ENCODE measurements around the gene HES6.

Gene HES6

DNA sequence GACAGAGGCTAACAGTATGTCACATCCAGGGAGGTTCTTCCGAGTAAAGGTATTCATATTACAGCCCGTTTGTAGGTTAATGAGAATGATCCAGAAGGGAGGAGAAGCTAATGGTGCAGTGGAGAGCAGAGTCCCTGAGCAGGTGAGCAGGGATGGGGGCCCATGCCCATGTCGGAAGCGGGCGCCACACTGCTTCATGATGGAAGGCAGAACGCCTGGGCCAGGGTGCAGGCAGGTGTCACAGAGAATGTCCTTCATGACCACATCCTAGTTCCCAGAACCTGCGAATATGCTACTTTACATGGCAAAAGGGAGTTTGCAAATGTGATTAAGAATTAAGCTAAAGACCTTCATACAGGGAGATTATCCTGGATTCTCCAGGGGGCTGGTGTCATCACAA, 4.0 kb downstream of the HES6 start:
- in situ Hi-C loops (cut with MboI; ENCODE audit: low sequenced_read_pairs) = no loop called here

DNA sequence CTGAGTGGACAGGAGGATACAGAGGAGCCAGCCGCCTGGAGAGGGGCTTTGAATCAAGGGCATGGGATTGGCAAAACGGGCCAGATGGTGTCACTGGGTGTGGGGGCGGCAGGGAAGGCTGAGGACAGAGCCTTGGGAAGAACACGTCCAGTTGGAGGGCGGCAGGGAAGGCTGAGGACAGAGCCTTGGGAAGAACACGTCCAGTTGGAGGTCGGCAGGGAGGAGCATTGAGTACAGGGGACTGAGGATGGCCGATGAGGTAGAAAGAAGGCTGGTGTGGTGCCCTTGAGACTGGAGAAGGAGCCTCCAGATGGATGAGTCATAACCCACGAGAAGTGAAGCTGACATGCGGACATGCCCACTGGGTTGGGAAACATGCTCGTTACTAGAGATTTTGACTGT, 4.5 kb downstream of the HES6 start:
- in situ Hi-C loops (cut with MboI; ENCODE audit: low sequenced_read_pairs) = no loop called here

DNA sequence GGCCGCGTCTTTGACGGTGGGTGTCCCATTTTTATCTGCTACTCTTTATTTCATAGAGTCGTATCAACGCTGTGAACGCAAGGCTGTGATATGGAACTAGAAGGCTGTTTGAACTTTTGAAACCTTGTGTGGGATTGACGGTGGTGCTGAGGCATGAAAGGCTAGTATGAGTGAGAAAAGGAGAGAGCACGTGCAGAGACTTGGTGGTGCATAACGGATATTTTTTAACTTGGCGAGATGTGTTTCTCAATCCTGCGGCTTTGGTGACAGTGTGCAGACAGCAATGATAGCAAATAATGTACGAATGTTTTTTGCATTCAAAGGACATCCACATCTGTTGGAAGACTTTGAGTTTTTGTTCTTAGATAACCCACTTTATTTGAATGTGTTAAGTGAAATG, 6.2 kb downstream of the HES6 start:
- in situ Hi-C loops (cut with MboI; ENCODE audit: low sequenced_read_pairs) = no loop called here

DNA sequence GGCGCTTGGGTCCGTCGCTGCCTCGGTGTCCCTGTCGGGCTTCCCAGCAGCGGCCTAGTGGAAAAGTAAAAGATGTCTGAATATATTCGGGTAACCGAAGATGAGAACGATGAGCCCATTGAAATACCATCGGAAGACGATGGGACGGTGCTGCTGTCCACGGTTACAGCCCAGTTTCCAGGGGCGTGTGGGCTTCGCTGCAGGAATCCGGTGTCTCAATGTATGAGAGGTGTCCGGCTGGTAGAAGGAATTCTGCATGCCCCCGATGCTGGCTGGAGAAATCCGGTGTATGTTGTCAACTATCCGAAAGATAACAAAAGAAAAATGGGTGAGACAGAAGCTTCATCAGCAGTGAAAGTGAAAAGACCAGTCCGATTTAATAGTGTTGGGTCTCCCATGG, 8.0 kb downstream of the HES6 start:
- in situ Hi-C loops (cut with MboI; ENCODE audit: low sequenced_read_pairs) = no loop called here

DNA sequence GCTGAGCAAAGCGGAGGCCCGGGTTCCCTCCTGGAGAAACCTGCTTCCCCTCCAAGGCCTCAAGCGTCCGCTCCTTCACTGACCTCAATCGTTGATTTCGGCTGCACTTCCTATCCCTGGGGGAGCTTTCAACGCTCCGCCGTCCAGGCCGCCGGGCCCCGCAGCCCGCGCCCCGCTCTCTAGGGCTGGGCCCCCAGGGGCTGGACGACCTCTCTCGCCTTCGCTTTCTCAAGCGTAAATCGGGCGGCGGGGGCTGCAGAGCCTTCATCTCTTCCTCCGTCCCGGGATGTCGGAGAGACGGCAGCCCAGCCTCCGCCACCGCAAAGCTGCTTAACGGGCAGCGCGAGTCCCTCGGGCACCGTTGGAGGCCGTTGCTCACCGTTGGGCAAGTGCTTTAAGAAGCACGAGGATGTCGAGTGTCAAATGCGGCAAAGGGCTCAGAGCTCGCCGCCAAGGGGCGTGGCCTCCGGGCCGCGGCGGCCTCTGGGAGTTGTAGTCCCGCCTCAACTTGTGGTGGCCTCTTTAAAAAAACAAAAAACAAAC, 8.5 kb downstream of the HES6 start:
- in situ Hi-C loops (cut with MboI; ENCODE audit: low sequenced_read_pairs) = no loop called here

DNA sequence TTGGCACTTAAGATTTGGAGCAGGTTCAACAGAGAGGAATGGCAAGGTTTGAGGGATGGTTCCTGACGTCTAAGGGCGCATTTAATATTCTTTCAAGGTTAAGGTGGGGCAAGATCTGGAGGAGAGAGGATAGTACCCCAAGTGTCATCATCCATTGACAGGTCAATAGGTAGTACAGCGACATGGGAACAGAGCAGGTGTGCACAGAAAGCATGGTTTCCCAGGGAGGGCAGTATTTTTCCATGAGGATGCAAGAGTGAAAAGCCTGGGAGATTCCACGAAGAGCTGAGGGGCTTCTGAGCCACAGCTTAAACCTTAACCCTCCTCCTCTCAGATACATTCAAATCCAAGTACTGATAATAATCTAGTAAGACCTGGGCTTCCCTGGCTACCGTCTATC, 9.1 kb downstream of the HES6 start:
- in situ Hi-C loops (cut with MboI; ENCODE audit: low sequenced_read_pairs) = no loop called here

DNA sequence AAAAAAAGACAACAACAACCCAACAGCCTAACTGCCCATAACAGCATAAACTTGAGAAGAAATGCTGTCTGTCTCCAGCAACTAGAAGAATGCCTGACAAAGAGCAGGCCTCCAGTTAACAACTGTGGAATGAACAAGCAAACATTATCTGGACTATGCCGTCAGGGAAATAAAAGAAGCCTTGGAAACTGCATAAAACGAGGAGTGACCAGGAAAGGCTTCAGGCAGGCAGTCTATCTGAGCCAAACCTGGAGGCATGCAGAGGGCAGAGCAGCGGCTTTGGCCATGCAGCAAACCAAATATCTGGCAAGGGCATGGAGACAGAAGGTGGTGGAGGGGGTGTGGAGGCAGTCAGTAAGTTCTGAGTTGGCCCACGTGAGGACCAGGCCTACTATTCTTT, 11.1 kb downstream of the HES6 start:
- in situ Hi-C loops (cut with MboI; ENCODE audit: low sequenced_read_pairs) = no loop called here

DNA sequence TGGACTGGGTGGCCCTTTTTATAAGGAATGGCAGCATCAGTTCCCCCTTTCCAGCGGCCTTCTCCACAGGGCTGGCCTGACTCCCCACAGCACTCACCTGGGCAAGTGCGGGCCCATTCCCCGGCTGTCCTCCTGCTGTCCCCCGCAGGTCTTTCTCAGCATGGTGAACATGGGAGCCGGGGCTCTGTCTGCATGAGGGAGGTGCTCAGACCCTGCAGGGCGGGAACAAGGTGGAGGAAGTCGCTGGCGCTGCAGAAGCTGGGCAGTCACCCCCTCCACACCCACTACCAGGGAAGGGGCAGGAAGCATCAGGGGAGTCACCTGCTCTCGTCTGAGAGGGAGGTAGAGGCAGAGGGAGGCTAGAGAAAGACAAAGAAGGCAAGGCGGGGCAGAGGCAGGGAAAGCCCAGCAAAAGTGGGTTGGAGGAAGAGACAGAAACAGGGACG, 12.2 kb downstream of the HES6 start:
- in situ Hi-C loops (cut with MboI; ENCODE audit: low sequenced_read_pairs) = no loop called here

DNA sequence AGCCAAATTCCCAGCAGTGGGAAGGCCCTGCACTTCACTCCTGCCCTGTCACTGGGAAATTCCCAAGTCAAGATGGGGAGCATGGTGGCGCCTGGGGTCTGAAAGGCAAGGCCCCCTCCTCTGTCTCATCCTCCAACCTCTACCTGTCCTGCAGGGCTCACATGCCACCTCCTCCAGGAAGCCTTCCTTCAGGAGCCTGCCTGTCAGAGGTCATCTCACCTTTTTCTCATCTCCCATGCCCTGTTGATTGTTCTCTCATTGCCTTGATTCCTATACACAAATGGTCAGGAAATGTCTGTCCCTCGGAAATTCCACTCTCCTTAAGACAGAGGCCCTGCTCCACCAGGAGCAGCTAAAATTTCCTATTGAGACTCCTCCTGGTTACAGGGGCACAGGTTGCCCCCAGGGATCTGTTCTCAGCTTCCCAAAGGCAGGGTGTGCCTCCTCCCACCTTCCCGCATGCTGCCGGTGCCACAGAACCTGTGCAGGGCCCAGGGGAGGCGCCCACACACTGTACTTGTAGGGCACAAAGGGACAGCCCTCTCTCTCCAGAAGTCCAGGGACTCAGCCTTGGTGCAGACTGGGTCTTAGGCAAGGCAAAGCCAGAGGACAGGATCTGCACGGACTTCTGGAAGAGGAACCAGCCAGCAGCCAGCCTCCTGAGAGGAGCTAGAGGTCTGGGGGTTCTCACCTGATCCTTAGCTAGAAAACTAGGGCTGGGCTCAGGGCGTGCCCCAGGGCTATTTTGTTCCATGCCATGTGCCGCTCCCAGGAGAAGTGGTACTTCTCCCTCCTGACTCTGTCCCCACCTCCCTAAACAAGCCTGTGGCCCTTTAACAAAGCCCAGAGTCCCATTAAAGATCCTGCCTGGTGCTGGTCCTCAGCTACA, 12.9 kb downstream of the HES6 start:
- in situ Hi-C loops (cut with MboI; ENCODE audit: low sequenced_read_pairs) = no loop called here

DNA sequence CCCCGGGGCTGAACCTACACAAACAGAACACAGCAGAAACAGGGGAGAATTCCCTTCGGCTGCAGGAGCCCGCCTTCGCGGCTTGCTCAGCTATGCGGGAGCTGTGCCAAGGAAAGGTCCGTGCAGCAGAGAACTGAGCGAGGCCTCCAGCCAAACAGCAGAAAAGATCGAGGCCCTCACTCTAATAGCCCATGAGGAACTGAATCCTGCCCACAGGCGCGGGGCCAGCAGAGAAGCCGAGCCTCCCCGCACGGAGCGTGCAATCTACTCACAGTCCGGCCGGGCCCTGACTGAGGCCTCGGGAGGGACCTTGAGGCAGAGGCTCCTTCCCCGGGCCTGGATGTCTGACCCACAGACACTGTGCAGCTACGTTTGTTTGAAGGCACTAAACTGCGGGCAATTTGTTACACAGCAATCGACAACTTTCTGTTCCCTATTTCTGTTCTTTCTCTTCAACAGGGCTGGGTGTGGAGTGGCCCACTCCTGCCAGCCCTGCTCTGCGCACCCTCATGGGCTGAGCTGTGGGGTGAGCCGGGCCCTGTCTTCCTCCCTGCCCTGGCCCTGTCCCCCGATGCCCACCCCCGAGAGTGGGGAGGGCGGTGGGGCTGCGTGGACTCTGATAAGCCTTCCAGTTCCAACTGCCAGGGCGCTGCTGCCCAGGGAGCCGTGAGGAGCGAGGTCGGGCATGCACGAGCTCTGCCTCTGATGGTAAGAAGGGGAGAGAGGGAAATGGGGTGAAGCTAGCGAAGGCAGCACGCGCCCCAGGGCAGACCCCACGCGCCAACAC, 13.7 kb downstream of the HES6 start:
- in situ Hi-C loops (cut with MboI; ENCODE audit: low sequenced_read_pairs) = no loop called here

DNA sequence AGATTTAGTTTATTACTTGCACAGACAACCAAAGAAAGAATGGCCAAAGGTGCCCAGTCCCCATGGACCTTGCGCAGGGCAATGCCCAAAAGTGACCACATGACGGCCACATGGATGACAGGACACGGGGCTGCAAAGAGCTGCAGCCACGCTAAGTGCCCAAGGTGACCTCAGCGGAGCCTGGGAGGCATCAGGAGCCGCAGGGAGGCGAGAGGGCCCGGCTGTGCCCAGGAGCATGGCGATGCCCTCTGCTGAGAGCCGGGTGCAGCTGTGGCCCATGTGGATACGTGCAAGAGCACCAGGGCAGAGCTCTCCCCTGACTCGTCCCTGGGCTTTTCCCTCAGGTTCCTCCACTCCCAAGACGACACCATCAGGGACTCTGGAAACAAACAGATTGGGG, 14.7 kb downstream of the HES6 start:
- in situ Hi-C loops (cut with MboI; ENCODE audit: low sequenced_read_pairs) = no loop called here

DNA sequence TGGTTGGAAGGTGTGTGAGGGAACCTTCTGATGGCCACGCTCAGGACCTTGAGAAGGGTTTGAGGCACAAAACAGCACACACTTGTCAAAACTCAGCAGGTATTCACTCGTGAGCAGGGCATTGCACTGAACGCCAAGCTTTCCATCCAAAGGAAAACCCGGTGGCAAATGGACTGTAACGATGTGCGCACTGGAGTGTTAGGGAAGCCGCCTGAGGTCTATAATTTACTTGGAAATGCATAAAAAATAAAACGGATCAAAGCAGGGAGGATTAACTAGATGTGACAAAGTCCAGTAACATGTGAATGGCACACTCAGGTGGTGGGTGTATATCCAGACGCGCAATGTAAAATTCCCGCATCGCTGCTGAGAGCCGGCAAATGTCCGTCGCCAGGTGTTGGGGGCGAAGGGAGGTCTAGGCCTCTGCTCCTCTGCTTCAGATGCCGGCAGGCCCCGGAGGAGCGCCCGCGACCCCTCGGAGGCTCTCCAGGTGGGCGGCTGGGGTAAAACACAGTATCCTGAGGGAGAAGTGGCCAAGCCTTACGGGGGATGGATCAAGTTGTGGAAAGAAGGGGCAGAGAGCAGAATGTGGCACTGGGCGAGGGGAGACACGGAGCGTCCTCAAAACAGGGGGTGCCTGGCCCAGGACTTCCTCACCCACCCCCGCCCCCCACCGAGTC, 15.3 kb downstream of the HES6 start:
- in situ Hi-C loops (cut with MboI; ENCODE audit: low sequenced_read_pairs) = no loop called here

DNA sequence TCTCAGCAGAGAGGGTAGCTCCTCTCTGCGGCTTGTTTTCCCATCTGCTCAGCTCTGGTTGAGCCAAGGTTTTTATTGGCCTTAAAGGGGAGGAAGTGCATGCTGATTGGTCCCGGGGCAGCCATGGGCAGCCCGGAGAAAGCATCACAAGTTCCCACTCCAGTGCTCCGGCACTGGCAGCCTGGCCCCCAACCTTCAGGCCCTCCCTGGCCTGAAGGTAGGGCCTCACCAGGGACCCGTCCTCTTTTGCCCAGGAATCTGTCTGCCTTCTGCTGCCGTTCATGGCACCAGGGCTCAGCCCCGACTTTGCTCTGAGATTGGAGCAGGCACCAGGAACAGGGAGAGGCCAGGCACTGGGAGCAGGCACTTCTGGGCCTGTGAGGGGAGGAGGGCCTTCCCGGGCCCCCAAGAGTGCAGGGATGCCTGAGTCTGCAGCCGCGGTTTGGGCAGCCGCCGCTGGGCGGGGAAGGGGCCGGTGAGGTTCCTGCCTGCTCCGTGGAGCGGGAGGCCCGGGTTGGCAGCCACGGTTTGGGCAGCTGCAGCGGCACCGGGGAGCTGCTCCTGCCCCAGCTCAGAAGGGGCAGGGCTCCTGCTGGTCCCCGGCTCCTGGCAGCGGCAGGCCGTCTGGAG, 18.8 kb downstream of the HES6 start:
- in situ Hi-C loops (cut with MboI; ENCODE audit: low sequenced_read_pairs) = no loop called here

DNA sequence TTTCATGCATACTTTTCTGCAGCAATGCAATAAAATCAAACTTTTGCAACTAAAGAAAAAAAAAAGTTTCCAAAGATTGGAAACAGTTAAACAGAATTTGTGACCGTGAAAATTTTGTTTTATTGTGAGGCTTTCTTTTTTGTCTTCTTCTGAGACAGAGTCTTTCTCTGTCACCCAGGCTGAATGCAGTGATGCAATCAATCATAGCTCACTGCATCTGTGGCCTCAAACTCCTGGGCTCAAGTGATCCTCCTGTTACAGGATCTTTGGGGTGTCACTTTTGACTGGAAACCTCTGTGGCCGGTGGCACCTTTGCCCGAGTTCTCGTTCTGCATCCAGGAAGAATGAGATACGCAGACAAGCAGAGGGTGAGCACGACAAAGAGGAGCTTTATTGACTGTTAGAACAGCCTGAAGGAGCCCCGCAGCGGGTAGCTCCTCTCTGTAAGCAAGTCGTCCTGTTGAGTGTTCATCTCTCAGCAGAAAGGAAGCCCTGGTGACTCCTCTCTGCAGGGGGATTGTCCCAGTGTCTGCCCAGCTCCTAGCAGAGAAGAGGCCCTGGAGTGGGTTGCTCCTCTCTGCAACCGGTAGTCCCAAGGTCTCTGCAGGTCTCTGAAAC, 19.5 kb downstream of the HES6 start:
- in situ Hi-C loops (cut with MboI; ENCODE audit: low sequenced_read_pairs) = no loop called here

DNA sequence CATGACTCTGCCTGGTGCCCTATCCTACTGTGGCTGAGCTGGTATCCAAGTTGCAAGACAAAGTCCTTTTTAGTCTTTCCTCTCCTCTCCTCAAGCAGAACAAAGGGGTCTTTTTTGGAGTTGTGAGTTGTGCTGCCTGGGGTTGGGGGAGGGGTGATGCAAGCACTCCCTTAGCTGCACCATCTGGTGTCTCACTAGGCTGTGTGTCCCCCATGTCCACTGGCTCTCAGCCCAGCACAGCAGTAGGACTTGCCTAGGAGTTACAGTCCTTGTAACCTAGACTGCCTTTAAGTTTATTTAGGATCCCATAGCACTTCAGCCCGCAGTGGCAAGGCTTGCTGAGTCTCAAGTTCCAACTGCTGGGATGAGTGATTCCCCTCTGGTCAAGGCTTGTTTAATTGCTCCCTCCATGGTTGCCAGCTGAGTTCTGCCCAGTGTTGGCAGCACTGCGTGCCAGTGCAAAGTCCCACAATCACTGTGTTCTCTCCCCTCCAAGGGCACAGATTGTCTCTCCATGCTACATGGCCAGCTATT, 23.1 kb downstream of the HES6 start:
- in situ Hi-C loops (cut with MboI; ENCODE audit: low sequenced_read_pairs) = no loop called here

DNA sequence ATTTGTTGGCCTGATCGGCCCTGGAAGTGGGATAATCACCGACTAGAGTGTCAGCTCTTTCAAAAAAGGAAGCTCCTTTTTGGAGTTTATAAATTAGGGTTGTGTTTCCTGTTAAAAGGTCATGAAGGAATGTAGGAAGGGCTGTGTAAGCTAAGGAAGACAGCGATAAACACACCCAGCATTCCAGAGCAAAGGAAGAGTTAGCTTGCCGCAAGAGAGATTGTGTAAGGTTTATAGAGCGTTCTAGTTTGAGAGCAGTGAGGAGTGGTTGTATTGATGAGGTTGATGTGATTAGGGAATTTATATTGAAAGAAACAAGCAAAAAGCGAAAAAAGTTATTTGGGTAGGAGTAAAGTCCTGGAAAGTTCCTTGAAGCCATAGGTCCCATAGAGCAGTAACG, 32.8 kb downstream of the HES6 start:
- in situ Hi-C loops (cut with MboI; ENCODE audit: low sequenced_read_pairs) = no loop called here

DNA sequence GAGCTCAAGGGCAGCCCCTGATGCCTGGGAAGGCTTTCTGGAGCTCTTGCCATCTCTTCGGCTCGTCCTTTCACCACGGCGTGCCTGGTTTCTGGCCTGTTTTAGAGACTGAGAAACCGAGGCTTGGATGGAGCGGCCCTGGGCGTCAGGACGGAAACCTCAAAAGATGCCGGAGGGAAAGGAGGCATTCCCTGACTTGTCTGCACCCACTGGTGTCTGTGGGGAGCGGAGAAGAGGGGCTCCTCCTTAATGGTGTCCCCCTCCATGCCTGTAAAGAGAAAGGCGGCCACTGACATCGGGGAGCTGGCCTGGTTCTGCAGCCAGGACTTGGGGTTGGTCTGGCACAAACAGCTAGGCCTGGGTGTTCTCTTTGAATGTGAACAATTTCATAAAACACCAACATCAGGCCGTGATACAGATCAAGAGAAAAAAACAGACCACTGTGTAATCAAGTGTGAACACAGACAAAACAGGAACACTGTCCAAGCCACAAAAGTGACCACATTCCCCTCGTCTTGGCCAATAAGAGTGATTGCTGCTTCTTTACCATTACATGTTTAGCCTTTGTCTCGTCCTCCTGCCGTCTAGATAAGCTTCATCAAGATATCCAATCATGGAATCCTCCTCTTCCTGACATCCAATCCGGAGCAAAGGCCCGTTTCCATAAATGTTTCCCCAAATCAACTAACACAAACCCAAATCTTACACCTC, 35.7 kb downstream of the HES6 start:
- in situ Hi-C loops (cut with MboI; ENCODE audit: low sequenced_read_pairs) = no loop called here

DNA sequence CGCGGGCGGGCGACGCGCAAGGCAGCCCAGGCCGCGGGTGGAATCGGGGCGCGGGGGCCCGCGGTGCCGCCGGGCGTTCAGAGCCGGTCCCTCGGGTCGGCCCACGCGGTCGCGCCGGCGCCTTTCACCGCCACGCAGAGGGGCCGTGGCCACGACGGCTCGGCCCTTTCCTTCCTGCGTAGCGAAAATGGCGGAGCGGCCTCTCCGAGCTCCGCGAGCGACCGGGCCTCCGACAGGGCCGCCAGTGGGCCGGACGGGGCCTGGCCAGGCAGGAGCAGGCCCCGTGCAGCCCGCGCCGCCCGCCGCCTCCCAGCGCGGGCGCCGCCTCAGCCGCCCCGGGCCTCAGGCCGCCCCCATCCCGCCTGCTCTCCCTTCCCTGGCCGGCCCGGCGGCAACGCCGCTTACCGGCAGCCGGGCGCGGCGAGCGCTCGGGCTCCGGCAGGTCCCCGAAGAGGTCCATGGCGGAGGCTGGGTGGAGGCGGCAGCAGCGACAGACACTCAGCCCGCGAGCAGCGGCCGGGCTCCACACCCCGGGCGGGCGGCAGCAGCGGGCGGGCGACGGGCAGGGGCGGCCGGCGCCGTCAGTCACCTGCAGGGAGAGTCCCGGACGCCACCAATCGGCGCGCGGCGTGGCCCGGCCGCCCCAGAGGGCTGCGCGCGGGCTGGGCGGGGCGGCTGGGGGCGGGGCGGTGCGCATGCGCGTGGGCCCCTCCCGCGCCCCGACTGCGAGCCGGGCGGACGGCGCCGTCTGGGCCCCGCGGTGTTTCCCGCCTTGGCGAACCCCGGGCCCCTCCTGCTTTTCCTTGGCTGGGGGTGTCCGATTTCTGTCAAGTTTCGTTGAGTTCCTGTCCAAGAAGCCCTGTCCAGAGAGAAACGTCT, 36.5 kb downstream of the HES6 start, which contains the start of gene ILKAP:
Gene ILKAP, minus strand, starts transcription at position 602 of the 879 bp plus-strand sequence. Its CDS starts 142 bp downstream, at position 460.
- in situ Hi-C loops (cut with MboI; ENCODE audit: low sequenced_read_pairs) = no loop called here
